ENCODE measurements around the gene MAP3K2. TPM values are rescaled to one million over a fixed set of nuclear protein-coding genes. Genes with fewer than 3 reads are reported as not detected.

Gene MAP3K2
- total and polyA plus RNA-seq, 2 experiments from 2014 or later = 10.2 to 23.5 TPM

GRCh38 chr2:127373362-127374083, 14.3 kb downstream of the MAP3K2 start:
- Mint-ChIP-seq H3K9me3 (peaks cover 73% of the 10 kb centered on the region), H3K27me3 (ENCODE audit: insufficient read depth, low read depth, poor library complexity) (no peaks in the 10 kb centered on the region), H3K4me3 (no peak overlapping the region), H3K36me3 (ENCODE audit: low read depth) (peaks cover 74% of the 10 kb centered on the region), H3K4me1 (no peaks in the 10 kb centered on the region; the same call in 2 of the 3 replicates), H3K27ac (no peak overlapping the region)
- Histone ChIP-seq H3K4me1 (ENCODE audit: insufficient read depth) (no peaks in the 10 kb centered on the region; the same call in 1 of the 2 replicates), H3K79me2 (replicated peaks; ENCODE audit: insufficient read depth) (peaks cover 95% of the 10 kb centered on the region), H3F3A (replicated peaks; ENCODE audit: low read depth) (no peaks in the 10 kb centered on the region), H3K36me3 (ENCODE audit: insufficient read depth) (peaks cover 16% of the 10 kb centered on the region), H2AFZ (no peak overlapping the region), H3K27ac (ENCODE audit: low read depth) (no peak overlapping the region), H3K4me3 (no peak overlapping the region), H3K4me2 (no peak overlapping the region), H3K9me2 (ENCODE audit: insufficient read depth) (no peaks in the 10 kb centered on the region), H4K20me1 (replicated peaks; ENCODE audit: insufficient read depth) (no peaks in the 10 kb centered on the region; the same call in 1 of the 2 replicates), H3K27me3 (ENCODE audit: insufficient read depth) (no peaks in the 10 kb centered on the region)
- no peak for TF ChIP-seq ZNF462 (CRISPR knock-in tag; IDR thresholded peaks at IDR 0.05)
- TF ChIP-seq POLR2AphosphoS5 (IDR thresholded peaks at IDR 0.05; ENCODE audit: low read depth) = no peak
- TF ChIP-seq CREB1 (CRISPR knock-in tag; IDR thresholded peaks at IDR 0.05; ENCODE audit: low read depth) = no peak
- no peak for TF ChIP-seq REST (IDR thresholded peaks at IDR 0.05; ENCODE audit: unreplicated experiment)
- TF ChIP-seq STAT1 (IDR thresholded peaks at IDR 0.05; ENCODE audit: unreplicated experiment) = no peak
- no peak for TF ChIP-seq ZNF114 (CRISPR knock-in tag; IDR thresholded peaks at IDR 0.05)
- no peak for TF ChIP-seq NANOG (IDR thresholded peaks at IDR 0.05; ENCODE audit: borderline replicate concordance)
- TF ChIP-seq EZH2 (IDR thresholded peaks at IDR 0.05; ENCODE audit: low read depth, unreplicated experiment) = no peak
- TF ChIP-seq ETS1 (IDR thresholded peaks at IDR 0.05) = no peak
- no peak for TF ChIP-seq EZH2phosphoT487 (IDR thresholded peaks at IDR 0.05; ENCODE audit: unreplicated experiment)
- TF ChIP-seq ZNF331 (CRISPR knock-in tag; IDR thresholded peaks at IDR 0.05; ENCODE audit: low read depth) = no peak
- no peak for TF ChIP-seq CTCF (conservative IDR thresholded peaks at IDR 0.05; ENCODE audit: low read depth in 2 of 2)
- TF ChIP-seq JUNB (IDR thresholded peaks at IDR 0.05; ENCODE audit: unreplicated experiment) = no peak
- ATAC-seq = no peak
- no peak for DNase-seq (ENCODE audit: low spot score)
